ENCODE data around the gene GMDS.

DNA sequence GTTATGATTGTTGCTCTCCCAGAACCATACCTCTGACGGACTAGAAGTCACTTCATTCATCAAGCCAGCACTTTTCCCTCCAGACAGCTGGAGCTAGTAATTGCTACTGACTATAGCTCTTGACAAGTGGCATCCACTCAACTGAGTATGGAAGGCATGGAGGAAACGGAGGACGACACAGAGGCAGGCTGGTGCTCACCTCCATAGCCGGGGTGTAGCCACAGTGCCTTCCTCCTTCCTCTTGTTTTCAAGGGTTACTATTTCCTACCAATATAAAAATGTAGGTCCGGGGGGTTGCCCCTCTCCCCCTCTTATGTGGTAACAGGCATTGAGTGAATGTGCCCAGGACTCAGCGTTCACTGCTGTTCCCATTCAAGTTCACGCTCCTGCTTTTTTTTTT lies 659.1 kb downstream of the GMDS start:
- TF ChIP-seq, protein P1, sequence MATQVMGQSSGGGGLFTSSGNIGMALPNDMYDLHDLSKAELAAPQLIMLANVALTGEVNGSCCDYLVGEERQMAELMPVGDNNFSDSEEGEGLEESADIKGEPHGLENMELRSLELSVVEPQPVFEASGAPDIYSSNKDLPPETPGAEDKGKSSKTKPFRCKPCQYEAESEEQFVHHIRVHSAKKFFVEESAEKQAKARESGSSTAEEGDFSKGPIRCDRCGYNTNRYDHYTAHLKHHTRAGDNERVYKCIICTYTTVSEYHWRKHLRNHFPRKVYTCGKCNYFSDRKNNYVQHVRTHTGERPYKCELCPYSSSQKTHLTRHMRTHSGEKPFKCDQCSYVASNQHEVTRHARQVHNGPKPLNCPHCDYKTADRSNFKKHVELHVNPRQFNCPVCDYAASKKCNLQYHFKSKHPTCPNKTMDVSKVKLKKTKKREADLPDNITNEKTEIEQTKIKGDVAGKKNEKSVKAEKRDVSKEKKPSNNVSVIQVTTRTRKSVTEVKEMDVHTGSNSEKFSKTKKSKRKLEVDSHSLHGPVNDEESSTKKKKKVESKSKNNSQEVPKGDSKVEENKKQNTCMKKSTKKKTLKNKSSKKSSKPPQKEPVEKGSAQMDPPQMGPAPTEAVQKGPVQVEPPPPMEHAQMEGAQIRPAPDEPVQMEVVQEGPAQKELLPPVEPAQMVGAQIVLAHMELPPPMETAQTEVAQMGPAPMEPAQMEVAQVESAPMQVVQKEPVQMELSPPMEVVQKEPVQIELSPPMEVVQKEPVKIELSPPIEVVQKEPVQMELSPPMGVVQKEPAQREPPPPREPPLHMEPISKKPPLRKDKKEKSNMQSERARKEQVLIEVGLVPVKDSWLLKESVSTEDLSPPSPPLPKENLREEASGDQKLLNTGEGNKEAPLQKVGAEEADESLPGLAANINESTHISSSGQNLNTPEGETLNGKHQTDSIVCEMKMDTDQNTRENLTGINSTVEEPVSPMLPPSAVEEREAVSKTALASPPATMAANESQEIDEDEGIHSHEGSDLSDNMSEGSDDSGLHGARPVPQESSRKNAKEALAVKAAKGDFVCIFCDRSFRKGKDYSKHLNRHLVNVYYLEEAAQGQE (IDR thresholded peaks at IDR 0.05; ENCODE audit: unreplicated experiment): no peak
- TF ChIP-seq EZH2phosphoT487 (IDR thresholded peaks at IDR 0.05; ENCODE audit: unreplicated experiment) (no peak), POLR2AphosphoS5 (IDR thresholded peaks at IDR 0.05; ENCODE audit: low read depth) (no peak), EZH2 (IDR thresholded peaks at IDR 0.05; ENCODE audit: low read depth, unreplicated experiment) (no peak)
- TF ChIP-seq, protein P2, sequence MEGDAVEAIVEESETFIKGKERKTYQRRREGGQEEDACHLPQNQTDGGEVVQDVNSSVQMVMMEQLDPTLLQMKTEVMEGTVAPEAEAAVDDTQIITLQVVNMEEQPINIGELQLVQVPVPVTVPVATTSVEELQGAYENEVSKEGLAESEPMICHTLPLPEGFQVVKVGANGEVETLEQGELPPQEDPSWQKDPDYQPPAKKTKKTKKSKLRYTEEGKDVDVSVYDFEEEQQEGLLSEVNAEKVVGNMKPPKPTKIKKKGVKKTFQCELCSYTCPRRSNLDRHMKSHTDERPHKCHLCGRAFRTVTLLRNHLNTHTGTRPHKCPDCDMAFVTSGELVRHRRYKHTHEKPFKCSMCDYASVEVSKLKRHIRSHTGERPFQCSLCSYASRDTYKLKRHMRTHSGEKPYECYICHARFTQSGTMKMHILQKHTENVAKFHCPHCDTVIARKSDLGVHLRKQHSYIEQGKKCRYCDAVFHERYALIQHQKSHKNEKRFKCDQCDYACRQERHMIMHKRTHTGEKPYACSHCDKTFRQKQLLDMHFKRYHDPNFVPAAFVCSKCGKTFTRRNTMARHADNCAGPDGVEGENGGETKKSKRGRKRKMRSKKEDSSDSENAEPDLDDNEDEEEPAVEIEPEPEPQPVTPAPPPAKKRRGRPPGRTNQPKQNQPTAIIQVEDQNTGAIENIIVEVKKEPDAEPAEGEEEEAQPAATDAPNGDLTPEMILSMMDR (conservative IDR thresholded peaks at IDR 0.05; ENCODE audit: low read depth in 2 of 2): no peak
